A673 (cell line): Measurements from ENCODE around the gene PODXL.

ENCODE experiments used
- CTCF ChIP-seq: fragments of 300-800, 200-600 bp; sonication (generic); conservative IDR thresholded peaks from 2 replicates; pipeline ENCODE4 v1.5.1; 2017; ENCODE audit warnings: low read depth, mild to moderate bottlenecking, antibody characterized with exemption, low read length, moderate library complexity, mixed read lengths
- EZH2 ChIP-seq: fragments of 200-600 bp; sonication (generic); IDR thresholded peaks from 2 replicates; pipeline ENCODE4 v1.6.1; 2017; ENCODE audit warnings: borderline replicate concordance, low read depth, mild to moderate bottlenecking, mixed read lengths, antibody characterized with exemption, low read length; ENCODE audit not compliant: poor library complexity, severe bottlenecking

DNA sequence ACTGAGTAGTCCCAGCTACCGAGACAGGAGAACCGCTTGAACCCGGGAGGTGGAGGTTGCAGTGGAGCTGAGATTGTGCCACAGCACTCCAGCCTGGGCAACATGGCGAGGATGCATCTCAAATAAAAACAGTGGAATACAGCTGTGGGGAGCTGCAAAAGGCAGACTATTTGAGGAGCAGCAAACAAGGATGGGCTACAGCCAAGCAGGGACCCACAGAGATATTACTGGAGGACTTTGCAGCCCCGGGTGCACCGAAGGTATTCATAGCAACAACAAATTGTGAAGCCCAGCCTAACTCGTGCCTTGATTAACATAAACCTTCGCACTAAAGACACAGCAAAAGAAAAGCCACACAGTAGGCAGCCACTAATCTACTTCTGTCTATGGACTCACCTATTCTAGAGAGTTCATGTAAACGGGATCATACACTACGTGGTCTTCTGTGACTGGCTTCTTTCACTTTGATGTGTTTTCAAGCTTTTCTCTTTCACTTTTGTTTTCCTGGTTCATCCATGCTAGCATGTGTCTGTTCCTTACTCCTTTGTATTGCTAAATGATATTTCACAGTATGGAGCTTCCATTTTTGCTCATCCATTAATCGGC lies 34.0 kb downstream of the PODXL start:
- TF ChIP-seq EZH2, result no peak
- no peak for TF ChIP-seq CTCF
